ENCODE measurements around the gene ARHGAP31. TPM values are rescaled to one million over a fixed set of nuclear protein-coding genes. Genes with fewer than 3 reads are reported as not detected.

The ARHGAP31 gene
- total and polyA plus RNA-seq, 10 of the 15 experiments (the other 5 are each of a cell fraction or from before 2014, with no cell fraction given) = 0.97 to 29.8 (median 10.3) TPM

- TF ChIP-seq ZBTB11 (CRISPR knock-in tag; IDR thresholded peaks at IDR 0.05) (no peak), KLF5 (IDR thresholded peaks at IDR 0.05; ENCODE audit: partially characterized antibody) (no peak), POU2F2 (IDR thresholded peaks at IDR 0.05; ENCODE audit: borderline replicate concordance, low read depth, low read length) (peak; percentile 73; the same call in 1 of the 3 replicates), SMARCA5 (IDR thresholded peaks at IDR 0.05) (no peak)
Observed at GRCh38 chr3:119340014-119340413, 45.8 kb downstream of the ARHGAP31 start (continued).

- ChIA-PET POLR2A (no interaction called here), SMC1A (ENCODE audit: uncharacterized antibody, unreplicated experiment) (interaction anchor here (0.8 to 5.6 kb wide), 7 partner anchors 9 to 116 kb away, joined by 3 to 32 read pairs (median 5); no protein-coding TSS in a partner anchor), CTCF (interaction anchor here (1.0 to 3.1 kb wide), 5 partner anchors 11 to 80 kb away, joined by 3 to 14 read pairs (median 6); no protein-coding TSS in a partner anchor), RAD21 (ENCODE audit: unreplicated experiment) (interaction anchor here (1.2 to 3.2 kb wide), 3 partner anchors 12 to 66 kb away, joined by 3 to 14 read pairs (median 4); no protein-coding TSS in a partner anchor)
- no TSS peak for BruUV-seq (replicated peaks)
- TF ChIP-seq NR2F1 (conservative IDR thresholded peaks at IDR 0.05) (0 out of 2 replicates have a peak, but pooled peaks have one; percentile 18), E2F8 (IDR thresholded peaks at IDR 0.05; ENCODE audit: low read depth, partially characterized antibody) (no peak)
- H3K27ac ChIP-seq (ENCODE audit: control insufficient read depth, insufficient read depth) = no peak overlapping the region
- 97% methylated on average over 5 of the region's 5 CpGs for WGBS (ENCODE audit: insufficient coverage, insufficient replicate concordance, low lambda C conversion rate, missing lambda C conversion rate)
- no peak overlapping the region for H2AFZ ChIP-seq (ENCODE audit: control insufficient read depth, low read depth, low read length)
- FAIRE-seq = no peak
- intact Hi-C loops (cut with micrococcal nuclease; ENCODE audit: unreplicated experiment) (no loop called here), in situ Hi-C loops (cut with MboI) (no loop called here)
- no peak overlapping the region for H3K4me2 ChIP-seq (ENCODE audit: control insufficient read depth, insufficient read depth)
- peaks cover 3% of the 10 kb centered on the region; the same call in 2 of the 3 replicates for H3K9me3 ChIP-seq (replicated peaks; ENCODE audit: control insufficient read depth, insufficient read depth, low read length)
- no peaks in the 10 kb centered on the region for H3K27me3 ChIP-seq (replicated peaks in 1 of 2; ENCODE audit: control insufficient read depth in 2 of 2, insufficient read depth in 2 of 2, low read length in 1 of 2)
- H3K79me2 ChIP-seq (ENCODE audit: control insufficient read depth, insufficient read depth, low read length) = no peaks in the 10 kb centered on the region; the same call in 1 of the 2 replicates
- peaks cover 7% of the 10 kb centered on the region for H3K4me1 ChIP-seq (ENCODE audit: control insufficient read depth, insufficient read depth, low read length)
- H3K4me3 ChIP-seq = no peak overlapping the region
- H3K36me3 ChIP-seq (ENCODE audit: control insufficient read depth in 2 of 2, insufficient read depth in 2 of 2, low read length in 1 of 2) = no peaks in the 10 kb centered on the region
- no peaks in the 10 kb centered on the region for H4K20me1 ChIP-seq (ENCODE audit: control insufficient read depth, insufficient read depth)
- no peak for DNase-seq (ENCODE audit: low read depth, low spot score)
- H3K9ac ChIP-seq (ENCODE audit: control insufficient read depth, insufficient read depth, low read length) = no peak overlapping the region
- ATAC-seq = no peak
Observed at GRCh38 chr3:119340446-119340845, 46.3 kb downstream of the ARHGAP31 start.
